Hepatocyte (in vitro differentiated cells): ENCODE results near the gene INF2.
"Not testable (repeated sequence)": the region's sequence is repeated elsewhere in the genome, so short reads cannot be mapped to it uniquely, and the experiment has no call there.

Experiments used
- EZH2 ChIP-seq: fragments of 200-600 bp; sonication (generic); IDR thresholded peaks from 2 replicates; pipeline ENCODE4 v1.6.1; 2016; ENCODE audit warnings: antibody characterized with exemption, mild to moderate bottlenecking, borderline replicate concordance
- TF ChIP-seq, protein P1 (sequence below): fragments of 200-600 bp; sonication (generic); IDR thresholded peaks from 2 replicates; pipeline ENCODE4 v1.5.1; 2016; ENCODE audit warnings: antibody characterized with exemption, mild to moderate bottlenecking; ENCODE audit not compliant: poor library complexity

DNA sequence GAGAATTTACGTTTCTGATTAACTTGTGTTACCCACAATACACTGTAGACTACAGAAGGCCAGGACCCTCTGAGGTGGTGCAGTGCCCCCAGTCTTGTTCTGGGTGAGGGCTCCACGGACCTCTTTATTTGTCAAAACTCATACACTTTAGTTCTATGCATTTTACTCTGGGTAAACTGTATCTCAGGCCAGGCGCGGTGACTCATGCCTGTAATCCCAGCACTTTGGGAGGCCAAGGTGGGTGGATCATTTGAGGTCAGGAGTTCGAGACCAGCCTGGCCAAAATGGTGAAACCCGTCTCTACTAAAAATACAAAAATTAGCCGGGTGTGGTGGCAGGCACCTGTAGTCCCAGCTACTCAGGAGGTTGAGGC lies 22.9 kb upstream of the INF2 start:
- TF ChIP-seq, protein P1, sequence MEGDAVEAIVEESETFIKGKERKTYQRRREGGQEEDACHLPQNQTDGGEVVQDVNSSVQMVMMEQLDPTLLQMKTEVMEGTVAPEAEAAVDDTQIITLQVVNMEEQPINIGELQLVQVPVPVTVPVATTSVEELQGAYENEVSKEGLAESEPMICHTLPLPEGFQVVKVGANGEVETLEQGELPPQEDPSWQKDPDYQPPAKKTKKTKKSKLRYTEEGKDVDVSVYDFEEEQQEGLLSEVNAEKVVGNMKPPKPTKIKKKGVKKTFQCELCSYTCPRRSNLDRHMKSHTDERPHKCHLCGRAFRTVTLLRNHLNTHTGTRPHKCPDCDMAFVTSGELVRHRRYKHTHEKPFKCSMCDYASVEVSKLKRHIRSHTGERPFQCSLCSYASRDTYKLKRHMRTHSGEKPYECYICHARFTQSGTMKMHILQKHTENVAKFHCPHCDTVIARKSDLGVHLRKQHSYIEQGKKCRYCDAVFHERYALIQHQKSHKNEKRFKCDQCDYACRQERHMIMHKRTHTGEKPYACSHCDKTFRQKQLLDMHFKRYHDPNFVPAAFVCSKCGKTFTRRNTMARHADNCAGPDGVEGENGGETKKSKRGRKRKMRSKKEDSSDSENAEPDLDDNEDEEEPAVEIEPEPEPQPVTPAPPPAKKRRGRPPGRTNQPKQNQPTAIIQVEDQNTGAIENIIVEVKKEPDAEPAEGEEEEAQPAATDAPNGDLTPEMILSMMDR: not testable (repeated sequence)
- not testable (repeated sequence) for TF ChIP-seq EZH2
